SJSA1 (cell line): ENCODE results near the gene KIF6. TPM values are rescaled to one million over a fixed set of nuclear protein-coding genes. Genes with fewer than 3 reads are reported as not detected.

Source experiments
- DNase-seq, 2 experiments: peaks; one replicate each; pipeline ENCODE4 v3.0.0-alpha.2; 2015 to 2020; ENCODE audit warnings: low spot score in 2 of 2, low read depth in 1 of 2
- H3K27ac ChIP-seq: fragments of 250-450 bp; sonication (Bioruptor Pico); 2 replicates; pipeline ENCODE4 v1.5.1; 2020; ENCODE audit warnings: mild to moderate bottlenecking, moderate library complexity
- H3K27me3 ChIP-seq: fragments of 250-450 bp; sonication (Bioruptor Pico); replicated peaks from 2 replicates; pipeline ENCODE4 v1.5.1; 2020; ENCODE audit warnings: mild to moderate bottlenecking, moderate library complexity
- H3K36me3 ChIP-seq: fragments of 250-450 bp; sonication (Bioruptor Pico); 2 replicates; pipeline ENCODE4 v1.5.1; 2020; ENCODE audit warnings: mild to moderate bottlenecking
- H3K4me1 ChIP-seq: fragments of 250-450 bp; sonication (Bioruptor Pico); replicated peaks from 2 replicates; pipeline ENCODE4 v1.6.1; 2021; ENCODE audit warnings: mild to moderate bottlenecking
- H3K4me3 ChIP-seq: fragments of 250-450 bp; sonication (Bioruptor Pico); 2 replicates; pipeline ENCODE4 v1.5.1; 2020; ENCODE audit warnings: mild to moderate bottlenecking
- H3K9me3 ChIP-seq: fragments of 250-450 bp; sonication (Bioruptor Pico); replicated peaks from 2 replicates; pipeline ENCODE4 v1.5.1; 2020; ENCODE audit warnings: mild to moderate bottlenecking
- total RNA-seq: library from RNA; depleted of rRNA; stranded (reverse); fragments of >200 nt; shearing (Covaris generic); gene quantifications from 2 replicates; pipeline ENCODE4 v1.2.3, GENCODE V29; 2014

KIF6 gene
- total RNA-seq, 1 experiment from 2014 or later: not detected

DNA sequence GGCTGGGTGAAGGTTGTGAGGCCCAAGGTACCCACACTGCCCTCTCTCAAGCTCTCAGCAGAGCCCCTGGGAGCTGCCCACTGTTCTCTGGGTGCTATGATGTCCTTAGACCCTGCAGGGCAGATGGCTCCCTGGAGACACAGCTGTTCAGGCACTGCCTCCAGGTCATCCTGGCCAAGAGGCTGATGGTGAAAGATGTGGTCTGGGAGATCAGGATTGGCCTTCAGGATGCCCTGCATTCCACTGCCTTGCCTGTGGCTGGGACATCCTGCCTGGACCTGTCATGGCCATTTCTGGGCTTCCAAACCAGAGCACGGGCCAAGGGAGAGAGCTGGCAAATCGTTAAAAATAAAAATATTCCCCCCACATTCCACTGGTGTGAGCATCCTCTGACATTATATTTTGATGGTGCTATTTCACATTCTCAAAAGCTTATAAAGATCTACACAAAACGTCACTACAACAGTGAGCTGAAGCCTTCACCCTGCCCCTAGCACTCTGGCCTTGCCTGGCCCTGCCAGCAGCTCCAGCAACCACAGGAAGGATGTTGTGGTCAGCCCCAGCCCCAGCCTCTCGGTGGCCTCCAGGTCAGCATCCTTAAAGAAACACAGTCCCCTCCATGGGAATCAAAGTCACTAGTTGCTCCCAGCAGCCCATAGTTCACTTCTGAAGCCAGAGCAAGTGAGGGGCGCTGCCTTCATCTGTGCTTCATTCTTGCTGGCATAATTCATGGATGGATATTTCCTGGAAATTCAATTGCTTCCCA is 389.2 kb downstream of the KIF6 start:
- Histone ChIP-seq H3K9me3 (no peaks in the 10 kb centered on the region), H3K36me3 (no peaks in the 10 kb centered on the region), H3K27ac (no peak overlapping the region), H3K4me3 (no peak overlapping the region), H3K4me1 (no peaks in the 10 kb centered on the region), H3K27me3 (no peaks in the 10 kb centered on the region)
- DNase-seq: no peak

DNA sequence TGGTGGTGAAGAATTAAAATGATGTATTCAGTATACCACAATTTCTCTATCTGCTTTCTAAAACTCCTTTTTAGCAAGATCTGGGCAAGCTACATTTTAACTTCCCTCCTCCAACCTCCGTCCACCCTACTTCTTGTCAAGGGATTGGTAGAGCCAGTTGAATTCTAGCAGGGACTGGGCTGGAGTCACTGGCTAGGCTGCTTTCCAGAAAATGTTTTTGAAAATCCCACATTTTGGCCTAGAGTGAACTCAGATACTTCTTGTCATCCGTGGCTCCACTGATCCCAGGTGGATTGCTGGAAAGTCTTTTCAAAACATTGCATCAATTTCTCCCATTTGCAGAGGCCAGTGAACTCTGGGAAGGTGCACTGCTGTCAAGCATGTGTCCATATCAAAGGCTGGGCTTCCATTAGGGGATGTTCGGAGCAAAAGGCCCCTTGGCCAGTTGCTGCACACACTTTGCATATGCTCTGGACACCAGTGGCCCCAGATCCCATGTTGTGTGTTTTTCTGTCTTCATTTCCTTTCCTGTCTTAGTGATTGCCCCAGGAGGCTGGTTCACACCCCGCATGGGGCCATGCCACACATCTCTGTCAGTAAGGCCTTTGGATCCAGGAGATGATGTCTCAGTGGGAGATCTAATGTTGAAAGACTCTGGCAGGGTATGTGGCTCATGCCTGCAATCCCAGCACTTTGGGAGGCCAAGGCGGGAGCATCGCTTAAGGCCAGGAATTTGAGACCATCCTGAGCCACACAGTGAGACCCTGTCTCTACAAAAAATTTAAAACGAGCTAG is 391.4 kb downstream of the KIF6 start:
- Histone ChIP-seq H3K9me3 (no peaks in the 10 kb centered on the region), H3K36me3 (no peaks in the 10 kb centered on the region), H3K27me3 (no peaks in the 10 kb centered on the region), H3K27ac (no peak overlapping the region), H3K4me3 (no peak overlapping the region), H3K4me1 (no peaks in the 10 kb centered on the region)
- DNase-seq: no peak

DNA sequence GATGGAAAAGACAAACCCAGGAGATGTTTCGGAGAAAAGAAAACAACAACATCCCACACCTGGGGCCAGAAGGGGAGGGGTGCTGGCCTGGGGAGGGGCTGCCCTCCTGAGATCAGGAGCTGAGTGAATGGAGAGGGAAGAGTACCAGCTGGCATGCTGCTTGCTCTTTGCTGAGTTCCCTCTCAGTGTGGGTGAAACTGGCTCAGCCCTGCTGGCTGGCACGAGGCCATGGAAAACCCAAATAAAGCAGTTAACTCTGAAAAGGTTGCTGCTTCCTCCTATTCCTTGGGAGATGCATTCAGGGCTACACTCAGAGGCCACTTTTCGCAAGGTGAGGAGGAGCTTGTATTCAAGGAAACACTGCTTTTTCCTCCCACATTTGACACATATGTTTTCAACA is 394.7 kb downstream of the KIF6 start:
- Histone ChIP-seq H3K9me3 (no peaks in the 10 kb centered on the region), H3K4me3 (no peak overlapping the region), H3K27ac (no peak overlapping the region), H3K36me3 (no peaks in the 10 kb centered on the region), H3K27me3 (no peaks in the 10 kb centered on the region), H3K4me1 (no peaks in the 10 kb centered on the region)
- DNase-seq: no peak

DNA sequence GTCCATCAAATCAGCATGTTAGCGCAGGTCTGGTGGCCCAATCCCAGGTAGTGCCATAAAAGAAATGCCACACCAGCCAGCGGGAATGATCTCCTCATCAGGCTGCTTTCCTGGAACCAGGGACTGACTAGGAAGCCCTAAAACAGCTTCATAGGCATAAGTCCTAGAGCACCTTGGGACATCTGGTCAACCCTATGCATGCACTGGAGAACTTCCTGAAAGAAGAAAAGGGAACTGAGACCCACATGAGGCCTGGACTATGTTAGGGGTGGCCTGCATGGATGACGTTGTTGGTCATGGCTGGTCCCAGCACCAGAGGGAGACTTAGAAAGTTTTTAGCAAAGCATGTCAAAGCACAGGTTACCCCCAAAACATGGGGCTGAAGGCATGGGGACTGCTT is 395.2 kb downstream of the KIF6 start:
- Histone ChIP-seq H3K27me3 (no peaks in the 10 kb centered on the region), H3K4me1 (no peaks in the 10 kb centered on the region), H3K27ac (no peak overlapping the region), H3K4me3 (no peak overlapping the region), H3K9me3 (no peaks in the 10 kb centered on the region), H3K36me3 (no peaks in the 10 kb centered on the region)
- no peak for DNase-seq

DNA sequence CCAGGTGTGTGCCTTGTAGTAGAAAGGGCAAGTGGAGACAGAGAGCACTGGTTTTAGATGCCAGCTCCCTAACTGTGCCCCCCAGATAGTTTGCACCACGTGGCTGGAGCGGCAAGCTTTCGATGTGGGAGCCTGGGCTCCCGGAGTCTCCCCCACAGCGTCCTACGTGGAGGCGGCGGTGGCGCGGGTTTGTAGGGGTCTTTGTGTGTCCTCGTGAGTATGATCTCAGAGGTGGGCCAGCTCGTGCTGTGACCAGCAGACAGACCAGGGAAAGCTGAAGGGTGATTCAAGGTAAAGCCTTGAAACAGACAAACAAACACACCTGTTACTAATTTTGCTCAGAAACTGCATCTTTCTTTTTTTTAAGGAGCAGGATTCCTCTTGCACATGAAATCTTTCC is 397.1 kb downstream of the KIF6 start:
- H3K4me1 ChIP-seq: no peaks in the 10 kb centered on the region
- H3K27me3 ChIP-seq: no peaks in the 10 kb centered on the region
- H3K36me3 ChIP-seq: no peaks in the 10 kb centered on the region
- no peak overlapping the region for H3K4me3 ChIP-seq
- H3K27ac ChIP-seq: no peak overlapping the region
- H3K9me3 ChIP-seq: no peaks in the 10 kb centered on the region
- DNase-seq: no peak

DNA sequence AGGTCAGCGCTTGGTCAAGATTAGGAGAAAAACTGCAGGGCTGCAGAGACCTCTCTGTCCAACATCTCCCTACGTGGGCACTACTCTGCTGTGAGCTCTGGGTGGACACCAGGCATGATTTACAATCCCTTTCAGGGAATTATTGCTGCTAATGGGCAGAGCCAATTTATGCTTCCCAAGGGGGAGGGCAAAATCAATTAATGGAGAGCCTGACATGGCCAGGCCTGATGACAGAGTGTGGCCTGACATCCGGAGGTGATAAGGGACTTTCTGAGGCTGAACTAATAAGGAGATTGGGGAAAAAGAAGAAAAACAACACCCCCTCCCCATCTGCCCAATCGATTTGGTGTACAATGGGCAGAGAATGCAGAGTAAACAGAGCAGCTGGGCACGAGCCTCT is 397.7 kb downstream of the KIF6 start:
- H3K4me3 ChIP-seq: no peak overlapping the region
- no peak overlapping the region for H3K27ac ChIP-seq
- H3K9me3 ChIP-seq: no peaks in the 10 kb centered on the region
- no peak for DNase-seq
- H3K36me3 ChIP-seq: no peaks in the 10 kb centered on the region
- H3K4me1 ChIP-seq: no peaks in the 10 kb centered on the region
- no peaks in the 10 kb centered on the region for H3K27me3 ChIP-seq

DNA sequence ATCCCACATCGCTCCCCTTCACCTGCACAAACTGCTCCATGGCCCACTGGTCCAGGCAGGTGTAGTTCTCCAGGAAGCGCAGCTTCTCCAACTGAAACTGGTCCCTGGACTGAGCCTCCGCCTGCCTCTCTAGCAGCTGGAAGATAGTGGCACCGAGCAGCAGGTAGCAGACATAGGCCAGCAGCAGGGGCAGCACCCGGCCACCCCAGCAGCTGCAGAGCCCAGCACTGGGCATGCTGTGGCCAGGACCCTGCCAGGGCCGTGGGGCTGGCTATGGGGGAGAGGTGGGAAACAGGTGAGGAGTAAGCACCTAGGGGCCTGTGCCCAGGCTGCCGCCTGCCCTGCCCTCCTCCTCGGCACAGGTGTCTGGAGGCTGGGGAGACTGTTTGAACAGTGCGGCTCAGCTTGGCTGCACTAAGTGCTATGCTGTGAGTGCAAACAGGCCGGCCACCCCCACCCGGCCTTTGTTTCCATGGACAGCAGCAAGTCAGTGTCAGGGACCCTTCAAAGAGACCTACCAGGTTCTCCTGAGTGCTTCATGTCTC is 402.8 kb downstream of the KIF6 start, which contains the start of gene KCNK16:
KCNK16 (minus strand) TSS at position 397 of the 545 bp plus-strand sequence; CDS start at position 235, 162 bp downstream.
- no peak for DNase-seq
- Histone ChIP-seq H3K36me3 (no peaks in the 10 kb centered on the region), H3K27ac (no peak within 1 kb of the TSS), H3K9me3 (no peaks in the 10 kb centered on the region), H3K27me3 (no peaks in the 10 kb centered on the region), H3K4me3 (no peak within 1 kb of the TSS), H3K4me1 (no peaks in the 10 kb centered on the region)

DNA sequence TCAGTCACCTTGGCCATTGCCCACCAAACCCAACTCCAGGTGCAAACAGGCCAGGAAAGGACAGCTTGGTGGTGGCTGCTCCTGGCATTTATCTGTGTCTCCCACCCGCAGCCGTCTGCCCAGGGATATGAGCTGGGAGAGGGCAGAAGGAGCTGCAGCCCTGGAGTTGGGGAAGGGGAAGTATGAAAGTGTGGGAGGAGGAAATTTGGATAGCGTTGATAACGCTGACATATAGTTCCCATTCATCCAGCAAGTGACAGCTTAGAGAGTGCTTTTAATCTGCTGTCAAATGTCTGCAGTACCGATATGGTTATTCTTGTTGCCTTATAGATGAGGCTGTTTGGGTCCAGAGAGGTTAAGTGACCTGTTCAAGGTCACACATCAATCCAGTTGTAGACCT is 403.4 kb downstream of the KIF6 start:
- H3K36me3 ChIP-seq: no peaks in the 10 kb centered on the region
- H3K4me1 ChIP-seq: no peaks in the 10 kb centered on the region
- no peak overlapping the region for H3K4me3 ChIP-seq
- no peak for DNase-seq
- no peaks in the 10 kb centered on the region for H3K9me3 ChIP-seq
- no peak overlapping the region for H3K27ac ChIP-seq
- no peaks in the 10 kb centered on the region for H3K27me3 ChIP-seq

DNA sequence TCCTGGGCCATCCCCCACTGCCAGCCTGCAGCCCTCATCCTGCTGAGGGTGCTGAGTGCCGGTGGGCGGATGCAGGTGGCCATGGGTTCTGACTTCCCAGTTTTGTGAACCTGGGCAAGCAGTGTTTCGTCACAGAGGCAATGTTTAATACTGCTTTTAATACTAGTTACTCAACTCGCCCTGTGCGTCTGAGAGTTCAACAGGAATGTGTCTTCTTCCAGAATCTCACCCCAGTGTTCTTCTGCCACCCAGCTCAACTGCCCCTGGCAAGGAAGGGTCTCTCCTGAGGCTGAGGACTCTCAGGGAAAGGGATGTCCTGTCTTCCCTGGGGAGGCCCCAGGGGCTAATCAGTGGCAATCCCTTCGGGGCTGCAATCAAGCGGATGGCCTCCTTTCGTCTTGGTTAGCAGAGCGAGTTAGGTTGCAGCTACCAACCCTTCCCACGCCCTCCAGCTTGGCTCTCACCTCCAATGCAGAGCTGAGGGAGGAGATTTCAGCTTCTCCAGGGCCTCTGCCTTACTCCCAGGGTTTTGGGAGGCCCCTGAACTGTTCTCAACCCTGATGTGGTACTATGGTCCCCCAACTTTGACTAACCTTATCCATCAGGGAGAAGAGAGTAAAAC is 404.7 kb downstream of the KIF6 start:
- no peaks in the 10 kb centered on the region for H3K9me3 ChIP-seq
- H3K27ac ChIP-seq: no peak overlapping the region
- H3K4me1 ChIP-seq: no peaks in the 10 kb centered on the region
- no peaks in the 10 kb centered on the region for H3K36me3 ChIP-seq
- DNase-seq: no peak
- H3K27me3 ChIP-seq: no peaks in the 10 kb centered on the region
- no peak overlapping the region for H3K4me3 ChIP-seq

DNA sequence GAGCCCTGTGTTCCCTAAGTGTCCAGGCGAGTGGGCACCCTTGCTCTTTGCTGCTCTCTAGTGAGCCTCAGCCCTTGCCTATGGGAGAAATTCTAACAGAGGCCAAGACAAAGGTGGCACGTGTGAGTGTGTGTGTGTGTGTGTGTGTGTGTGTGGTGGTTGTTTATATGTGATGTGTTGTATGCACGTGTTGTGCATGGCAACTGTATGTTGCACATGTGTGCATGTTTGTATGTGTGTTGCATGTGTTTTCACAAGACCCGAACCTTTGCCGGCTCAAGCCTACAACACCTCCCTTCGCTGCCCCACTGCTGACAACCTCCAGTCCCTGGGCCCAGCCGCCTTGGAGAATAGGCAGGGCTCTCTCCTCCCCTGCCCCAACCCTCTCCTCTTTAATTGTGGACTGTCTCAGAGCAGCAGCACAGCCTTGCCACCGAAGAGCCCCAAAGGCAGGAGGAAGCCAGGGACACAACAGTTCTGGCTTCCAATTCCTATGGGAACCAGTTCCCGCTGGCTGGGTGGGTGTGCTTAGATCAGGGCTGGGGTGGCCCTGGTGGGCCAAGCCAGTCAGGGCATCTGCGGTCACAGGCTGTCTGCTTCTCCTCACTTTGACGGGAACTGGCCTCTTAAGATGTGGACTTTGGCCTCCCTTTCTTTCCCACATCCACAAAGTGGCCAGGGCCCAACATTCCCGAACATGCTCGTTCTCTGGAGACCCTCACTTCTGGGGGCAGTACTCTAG is 405.4 kb downstream of the KIF6 start:
- no peaks in the 10 kb centered on the region; the same call in 1 of the 2 replicates for H3K27me3 ChIP-seq

DNA sequence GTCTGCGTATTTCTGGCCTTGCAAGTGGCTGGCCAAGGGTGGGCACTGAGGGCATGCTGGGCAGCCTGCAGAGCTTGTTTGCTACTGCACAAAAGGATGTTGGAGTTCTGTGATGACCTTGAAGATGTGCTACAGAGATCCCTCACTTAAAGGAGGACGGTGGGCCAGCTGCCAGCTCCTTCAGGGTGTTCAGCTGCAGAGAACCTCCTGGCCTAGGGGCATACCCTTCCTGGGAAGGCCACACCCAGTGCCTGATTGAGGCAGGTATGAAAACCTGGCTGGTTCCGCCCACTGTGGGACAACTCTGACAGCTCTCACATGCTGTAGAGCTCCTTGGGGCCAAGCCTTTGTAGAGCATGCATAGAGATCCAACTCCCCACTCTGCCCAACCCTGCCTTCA is 408.0 kb downstream of the KIF6 start:
- H3K27me3 ChIP-seq: peaks cover 19% of the 10 kb centered on the region
- H3K9me3 ChIP-seq: no peaks in the 10 kb centered on the region
- H3K4me1 ChIP-seq: no peaks in the 10 kb centered on the region
- H3K36me3 ChIP-seq: no peaks in the 10 kb centered on the region
- no peak overlapping the region for H3K27ac ChIP-seq
- DNase-seq: no peak
- H3K4me3 ChIP-seq: no peak overlapping the region

More for the DNA sequence above, 405.4 kb downstream of the KIF6 start:
- Histone ChIP-seq H3K36me3 (no peaks in the 10 kb centered on the region), H3K4me1 (no peaks in the 10 kb centered on the region), H3K9me3 (no peaks in the 10 kb centered on the region), H3K4me3 (no peak overlapping the region), H3K27ac (no peak overlapping the region)
- no peak for DNase-seq

DNA sequence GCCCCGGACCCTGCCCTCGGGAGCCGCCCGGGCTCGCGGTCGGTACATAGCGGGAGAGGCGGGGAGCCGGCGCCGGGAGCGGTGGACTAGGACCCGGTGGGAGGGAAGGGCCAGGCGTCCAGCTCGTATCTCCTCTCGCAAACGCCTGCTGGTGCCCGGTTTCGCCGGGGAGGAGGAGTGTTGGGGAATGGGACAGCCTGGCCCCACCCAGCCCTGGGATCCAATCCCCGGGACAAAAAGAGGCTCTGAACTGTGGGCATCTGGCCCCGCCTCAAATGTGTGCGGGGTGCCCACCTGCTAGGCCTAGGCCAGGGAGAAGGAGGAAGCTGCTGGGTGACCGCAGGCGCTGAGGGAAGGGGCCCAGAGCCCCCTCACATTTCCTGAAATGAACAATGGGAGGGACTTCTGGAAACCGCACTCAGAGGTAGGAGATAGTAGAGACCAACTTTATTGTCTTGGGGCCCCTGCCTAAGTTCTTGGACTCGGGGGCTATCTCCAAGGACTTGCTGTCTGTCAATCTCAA is 410.9 kb downstream of the KIF6 start, which contains the start of gene KCNK17:
KCNK17 (minus strand) TSS at position 147 of the 523 bp plus-strand sequence; CDS start at position 48, 99 bp downstream.
- Histone ChIP-seq H3K36me3 (no peaks in the 10 kb centered on the region), H3K4me3 (no peak within 1 kb of the TSS), H3K27me3 (peaks cover 26% of the 10 kb centered on the region), H3K9me3 (no peaks in the 10 kb centered on the region), H3K4me1 (no peaks in the 10 kb centered on the region), H3K27ac (no peak within 1 kb of the TSS)
- DNase-seq: no peak
